Heart left ventricle (tissue), 16 donors: Measurements from ENCODE around the gene BCL10. TPM values are rescaled to one million over a fixed set of nuclear protein-coding genes. Genes with fewer than 3 reads are reported as not detected.

Experiments used
- ATAC-seq, 4 donors: fragments of 200-7000 bp; cut with Tn5 transposase; one replicate each; pipeline ENCODE4 v1.9.1; 2020 to 2022; ENCODE audit warnings: moderate library complexity in 4 of 4, mild to moderate bottlenecking in 3 of 4, moderate number of reproducible peaks in 1 of 4
- DNase-seq, 5 donors: peaks; one replicate each; pipeline ENCODE4 v3.0.0-alpha.2; 2020
- H3K27ac ChIP-seq, 12 donors: fragments of 200-600 bp; sonication (generic) in 4 of 12; one replicate each; pipeline versions ENCODE4 v1.5.0 to v1.8.0; 2016 to 2022; ENCODE audit warnings: mild to moderate bottlenecking in 2 of 12
- H3K27me3 ChIP-seq, 9 donors: fragments of 200-600 bp; sonication (generic) in 2 of 9; one replicate each; pipeline versions ENCODE4 v1.5.1 to v1.8.0; 2016 to 2022; ENCODE audit warnings: mild to moderate bottlenecking in 3 of 9
- H3K36me3 ChIP-seq, 9 donors: fragments of 200-600 bp; sonication (generic) in 2 of 9; one replicate each; pipeline versions ENCODE4 v1.5.0 to v1.8.0; 2018 to 2022; ENCODE audit warnings: mild to moderate bottlenecking in 2 of 9
- H3K4me1 ChIP-seq, 12 donors: fragments of 200-600 bp; sonication (generic) in 4 of 12; one replicate each; pipeline versions ENCODE4 v1.5.0 to v1.8.0; 2016 to 2022; ENCODE audit warnings: mild to moderate bottlenecking in 3 of 12
- H3K4me3 ChIP-seq, 12 donors: fragments of 200-600 bp; sonication (generic) in 4 of 12; one replicate each; pipeline versions ENCODE4 v1.5.0 to v1.8.0; 2017 to 2022; ENCODE audit warnings: mild to moderate bottlenecking in 9 of 12, moderate library complexity in 4 of 12
- H3K9me3 ChIP-seq, 12 donors: fragments of 200-600 bp; sonication (generic) in 4 of 12; one replicate each; pipeline versions ENCODE4 v1.5.0 to v1.8.0; 2016 to 2022; ENCODE audit warnings: mild to moderate bottlenecking in 1 of 12
- CTCF ChIP-seq, 12 donors: fragments of 200-600 bp; sonication (generic) in 4 of 12; IDR thresholded peaks; one replicate each; pipeline versions ENCODE4 v1.5.0 to v1.8.0; 2018 to 2022; ENCODE audit warnings: antibody characterized with exemption in 12 of 12, mild to moderate bottlenecking in 5 of 12
- POLR2A ChIP-seq, 2 donors: fragments of 450-650 bp; IDR thresholded peaks; one replicate each; pipeline ENCODE4 v1.6.1; 2017; ENCODE audit warnings: antibody characterized with exemption in 2 of 2, mild to moderate bottlenecking in 2 of 2, moderate library complexity in 2 of 2
- intact Hi-C, 10 donors: fragments of 100-400 bp; cut with DNase I; formaldehyde crosslinking; loops; one replicate each; pipeline versions ENCODE4 v1.11.1 to v1.14.2; 2022
- polyA plus RNA-seq, 2 donors: library from polyadenylated mRNA; stranded (reverse); fragments of 200-250 nt; gene quantifications; one replicate each; pipeline ENCODE4 v1.2.3, GENCODE V29; 2013
- total RNA-seq, 9 donors: library from RNA; depleted of rRNA in 2 of 9; stranded (reverse); fragments of >200 nt in 2 of 9; fragmentation: NEBNext Ultra II Directional in 3 of 9; extraction: Animal tissue kit (Norgen Biotek cat#: 25700) in 3 of 9; gene quantifications; one replicate each; pipeline versions ENCODE4 v1.1.0 to v1.2.4, GENCODE V29; 2016 to 2023
- donor health status: ischemic (EF 13 %, LVEDD 7.1; RV severe dilation, severe dysfunction).
- donor health status: healthy with polysubstance abuse.
- donor health status: DM: no; HTN: yes; CAD: no.
- donor health status: DM: no; HTN: no; CAD: no.
- donor health status: ischemic (EF 25% LVEDD 6.9; RV normal size, moderate dysfunction).
- donor health status: ischemic (EF 25% LVEDD 5.7; RV mildly dilated, moderate dysfunction).
- donor health status: healthy.
- donor health status: DM: yes; HTN: yes; CAD: no.
- donor health status: ischemic (EF 35%, LVEDD 5.7; RV mildly dilated, moderate dysfunction).
- donor health status: nonischemic (EF 11% LVEDD 7.7; RV severe dilation, severe dysfunction).
- donor health status: DM: yes; HTN: yes; CAD: no.
- donor health status: PGD.
- donor health status: ischemic (EF 29% LVEDD 5.4; RV normal size, mild dysfunction).
- donor health status: nonischemic (EF 23%, LVEDD 6.1; RV moderate dilation, normal function).

The BCL10 gene
- total and polyA plus RNA-seq, 11 donors, result 3.4 to 20.4 (median 8.0) TPM

GRCh38 chr1:85216697-85217096 lies 59.7 kb downstream of the BCL10 start:
- TF ChIP-seq CTCF (IDR thresholded peaks at IDR 0.05) (no peak), POLR2A (IDR thresholded peaks at IDR 0.05) (no peak)
- H3K9me3 ChIP-seq, result no peaks in the 10 kb centered on the region
- H3K36me3 ChIP-seq, result no peaks in the 10 kb centered on the region
- no peak for DNase-seq
- no peak overlapping the region for H3K27ac ChIP-seq
- peaks cover 0 to 7% (median 0%) of the 10 kb centered on the region in 12 donors for H3K4me1 ChIP-seq
- ATAC-seq, result no peak
- peaks cover 0 to 4% (median 0%) of the 10 kb centered on the region in 9 donors for H3K27me3 ChIP-seq
- intact Hi-C loops, result no loop called here
- no peak overlapping the region for H3K4me3 ChIP-seq

Other genes starting within 250 kb of the BCL10 start
- gene MCOLN3, start 228.1 kb downstream of the BCL10 start, total RNA-seq, result 1 to 10 TPM in 1 of 9 donors, under 1 TPM in 6, not detected in 2; 0.16 to 1.4 (median 0.35) TPM
- gene MCOLN3, start 228.1 kb downstream of the BCL10 start, polyA plus RNA-seq, result 1 to 10 TPM in 1 of 2 donors, under 1 TPM in 1; 0.07 to 1.1 TPM
- gene SYDE2, start 75.6 kb downstream of the BCL10 start, total RNA-seq, result 10 to 100 TPM; 15.1 to 25.8 (median 23.0) TPM
- gene SYDE2, start 75.6 kb downstream of the BCL10 start, polyA plus RNA-seq, result 1 to 10 TPM; 2.4 to 6.0 TPM
- 10 to 100 TPM; 11.4 to 23.2 (median 17.0) TPM for gene C1orf52, start 17.0 kb downstream of the BCL10 start, total RNA-seq
- 10 to 100 TPM; 16.5 to 22.6 TPM for gene C1orf52, start 17.0 kb downstream of the BCL10 start, polyA plus RNA-seq
- gene DDAH1, start 188.5 kb upstream of the BCL10 start, total RNA-seq, result 10 to 100 TPM in 8 of 9 donors, 1 to 10 TPM in 1; 9.8 to 33.9 (median 18.0) TPM
- 10 to 100 TPM in 1 of 2 donors, 1 to 10 TPM in 1; 5.7 to 14.7 TPM for gene DDAH1, start 188.5 kb upstream of the BCL10 start, polyA plus RNA-seq